HEK293 (cell line): Measurements from ENCODE around the gene VSTM5.
"Not testable (repeated sequence)": the region's sequence is repeated elsewhere in the genome, so short reads cannot be mapped to it uniquely, and the experiment has no call there.

ENCODE experiments used
- CTCF ChIA-PET: fragments of 350-600 bp; formaldehyde crosslinking; extraction: SDS; loops from one replicate; lab custom pipeline; 2021; ENCODE audit warnings: antibody characterized with exemption; lab: Yijun Ruan, JAX
- POLR2A ChIA-PET: fragments of 300-600 bp; formaldehyde crosslinking; extraction: SDS; loops from one replicate; lab custom pipeline; 2020; ENCODE audit warnings: antibody characterized with exemption, inconsistent platforms; lab: Yijun Ruan, JAX
- H3K27ac ChIP-seq: fragments of 200-500 bp; sonication (Bioruptor generic); 2 replicates; pipeline ENCODE4 v1.5.1; 2014; ENCODE audit warnings: low read depth, low read length, control low read depth, inconsistent platforms; ENCODE audit errors: extremely low read depth
- H3K36me3 ChIP-seq, 2 experiments: fragments of 200-500 bp in 1 of 2; sonication (Bioruptor generic) in 1 of 2; 1 replicate in 1 of 2; 2 replicates in 1 of 2; pipeline ENCODE4 v1.5.1; 2014 to 2017; ENCODE audit warnings: inconsistent platforms in 2 of 2, low read length in 2 of 2; ENCODE audit not compliant: control insufficient read depth in 2 of 2, insufficient read depth in 1 of 2
- H3K4me1 ChIP-seq: fragments of 200-500 bp; sonication (Bioruptor generic); 2 replicates; pipeline ENCODE4 v1.5.1; 2014; ENCODE audit warnings: mild to moderate bottlenecking, low read length, inconsistent platforms; ENCODE audit not compliant: control insufficient read depth, insufficient read depth
- H3K4me3 ChIP-seq: 2 replicates; pipeline ENCODE4 v1.5.1; 2011; ENCODE audit warnings: low read depth, mild to moderate bottlenecking, control low read depth, low read length, moderate library complexity
- H3K9me3 ChIP-seq: fragments of 200-500 bp; sonication (Bioruptor generic); 2 replicates; pipeline ENCODE4 v1.5.1; 2014; ENCODE audit warnings: low read depth, low read length, inconsistent platforms; ENCODE audit not compliant: control insufficient read depth, insufficient read depth
- GFI1B ChIP-seq: fragments of 450-650 bp; formaldehyde crosslinking; IDR thresholded peaks from 2 replicates; pipeline ENCODE4 v1.5.1; 2016; ENCODE audit warnings: missing biosample characterization, missing genetic modification characterization
- GLI4 ChIP-seq: fragments of 450-650 bp; formaldehyde crosslinking; IDR thresholded peaks from 2 replicates; pipeline ENCODE4 v1.5.1; 2016; ENCODE audit warnings: missing biosample characterization, missing genetic modification characterization
- KLF7 ChIP-seq: fragments of 450-650 bp; formaldehyde crosslinking; IDR thresholded peaks from 2 replicates; pipeline ENCODE4 v1.5.1; 2016; ENCODE audit warnings: missing biosample characterization, missing genetic modification characterization, borderline replicate concordance
- SP7 ChIP-seq: fragments of 450-650 bp; formaldehyde crosslinking; IDR thresholded peaks from 2 replicates; pipeline ENCODE4 v1.5.1; 2016; ENCODE audit warnings: missing biosample characterization, missing genetic modification characterization
- ZEB2 ChIP-seq: fragments of 450-650 bp; formaldehyde crosslinking; IDR thresholded peaks from 2 replicates; pipeline ENCODE4 v1.5.1; 2016; ENCODE audit warnings: missing biosample characterization, missing genetic modification characterization
- ZNF132 ChIP-seq: fragments of 450-650 bp; formaldehyde crosslinking; IDR thresholded peaks from 2 replicates; pipeline ENCODE4 v1.5.1; 2017; ENCODE audit warnings: missing biosample characterization, missing genetic modification characterization, borderline replicate concordance
- ZNF146 ChIP-seq: fragments of 450-650 bp; formaldehyde crosslinking; IDR thresholded peaks from 2 replicates; pipeline ENCODE4 v1.5.1; 2016; ENCODE audit warnings: missing biosample characterization, missing genetic modification characterization
- ZNF175 ChIP-seq: fragments of 450-650 bp; formaldehyde crosslinking; IDR thresholded peaks from 2 replicates; pipeline ENCODE4 v1.5.1; 2016; ENCODE audit warnings: missing biosample characterization, missing genetic modification characterization
- ZNF394 ChIP-seq: fragments of 450-650 bp; formaldehyde crosslinking; IDR thresholded peaks from 2 replicates; pipeline ENCODE4 v1.5.1; 2016; ENCODE audit warnings: missing biosample characterization, missing genetic modification characterization, mild to moderate bottlenecking, moderate library complexity, borderline replicate concordance
- ZNF433 ChIP-seq: fragments of 450-650 bp; formaldehyde crosslinking; IDR thresholded peaks from 2 replicates; pipeline ENCODE4 v1.5.1; 2016; ENCODE audit warnings: missing biosample characterization, missing genetic modification characterization, low read depth
- ZNF514 ChIP-seq: fragments of 450-650 bp; formaldehyde crosslinking; IDR thresholded peaks from 2 replicates; pipeline ENCODE4 v1.5.1; 2016; ENCODE audit warnings: missing biosample characterization, missing genetic modification characterization
- ZNF529 ChIP-seq: fragments of 450-650 bp; formaldehyde crosslinking; IDR thresholded peaks from 2 replicates; pipeline ENCODE4 v1.5.1; 2017; ENCODE audit warnings: missing genetic modification characterization, missing biosample characterization; ENCODE audit not compliant: insufficient replicate concordance
- ZNF548 ChIP-seq: fragments of 450-650 bp; formaldehyde crosslinking; IDR thresholded peaks from 2 replicates; pipeline ENCODE4 v1.5.1; 2016; ENCODE audit warnings: missing biosample characterization, missing genetic modification characterization
- ZNF654 ChIP-seq: fragments of 450-650 bp; formaldehyde crosslinking; IDR thresholded peaks from 2 replicates; pipeline ENCODE4 v1.5.1; 2016; ENCODE audit warnings: low read depth, missing biosample characterization, missing genetic modification characterization
- ZNF658 ChIP-seq: fragments of 450-650 bp; formaldehyde crosslinking; IDR thresholded peaks from 2 replicates; pipeline ENCODE4; 2016; ENCODE audit warnings: missing biosample characterization, missing genetic modification characterization
- ZNF76 ChIP-seq: fragments of 450-650 bp; formaldehyde crosslinking; IDR thresholded peaks from 2 replicates; pipeline ENCODE4; 2016; ENCODE audit warnings: low read depth, missing biosample characterization, missing genetic modification characterization, borderline replicate concordance
- ZNF843 ChIP-seq: fragments of 450-650 bp; formaldehyde crosslinking; IDR thresholded peaks from 2 replicates; pipeline ENCODE4 v1.5.1; 2016; ENCODE audit warnings: missing biosample characterization, missing genetic modification characterization
- TF ChIP-seq, protein P1 (sequence below): fragments of 450-650 bp; formaldehyde crosslinking; IDR thresholded peaks from 2 replicates; pipeline ENCODE4 v1.5.1; 2016; ENCODE audit warnings: missing biosample characterization, missing genetic modification characterization
- TF ChIP-seq, protein P2 (sequence below): fragments of 450-650 bp; formaldehyde crosslinking; IDR thresholded peaks from 2 replicates; pipeline ENCODE4 v1.5.1; 2017; ENCODE audit warnings: missing biosample characterization, missing genetic modification characterization
- TF ChIP-seq, protein P3 (sequence below): fragments of 450-650 bp; formaldehyde crosslinking; IDR thresholded peaks from 2 replicates; pipeline ENCODE4 v1.5.1; 2016; ENCODE audit warnings: missing biosample characterization, missing genetic modification characterization, low read depth

VSTM5 gene

DNA sequence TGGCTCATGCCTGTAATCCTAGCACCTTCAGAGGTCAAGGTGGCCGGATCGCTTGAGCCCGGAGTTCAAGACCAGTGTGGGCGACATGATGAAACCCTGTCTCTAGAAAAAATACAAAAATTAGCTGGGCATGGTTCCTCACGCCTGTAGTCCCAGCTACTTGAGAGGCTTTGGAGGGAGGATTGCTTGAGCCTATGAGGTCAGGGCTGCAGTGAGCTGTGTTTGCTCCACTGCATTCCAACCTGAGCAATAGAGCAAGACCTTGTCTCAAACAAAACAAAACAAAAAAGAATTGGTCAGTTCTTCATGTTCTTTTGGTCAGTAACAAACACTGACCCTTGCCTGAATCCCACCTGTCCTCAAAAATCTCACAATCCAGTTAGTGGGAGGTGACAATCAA lies 36.7 kb upstream of the VSTM5 start (continued):
- TF ChIP-seq, protein P1, sequence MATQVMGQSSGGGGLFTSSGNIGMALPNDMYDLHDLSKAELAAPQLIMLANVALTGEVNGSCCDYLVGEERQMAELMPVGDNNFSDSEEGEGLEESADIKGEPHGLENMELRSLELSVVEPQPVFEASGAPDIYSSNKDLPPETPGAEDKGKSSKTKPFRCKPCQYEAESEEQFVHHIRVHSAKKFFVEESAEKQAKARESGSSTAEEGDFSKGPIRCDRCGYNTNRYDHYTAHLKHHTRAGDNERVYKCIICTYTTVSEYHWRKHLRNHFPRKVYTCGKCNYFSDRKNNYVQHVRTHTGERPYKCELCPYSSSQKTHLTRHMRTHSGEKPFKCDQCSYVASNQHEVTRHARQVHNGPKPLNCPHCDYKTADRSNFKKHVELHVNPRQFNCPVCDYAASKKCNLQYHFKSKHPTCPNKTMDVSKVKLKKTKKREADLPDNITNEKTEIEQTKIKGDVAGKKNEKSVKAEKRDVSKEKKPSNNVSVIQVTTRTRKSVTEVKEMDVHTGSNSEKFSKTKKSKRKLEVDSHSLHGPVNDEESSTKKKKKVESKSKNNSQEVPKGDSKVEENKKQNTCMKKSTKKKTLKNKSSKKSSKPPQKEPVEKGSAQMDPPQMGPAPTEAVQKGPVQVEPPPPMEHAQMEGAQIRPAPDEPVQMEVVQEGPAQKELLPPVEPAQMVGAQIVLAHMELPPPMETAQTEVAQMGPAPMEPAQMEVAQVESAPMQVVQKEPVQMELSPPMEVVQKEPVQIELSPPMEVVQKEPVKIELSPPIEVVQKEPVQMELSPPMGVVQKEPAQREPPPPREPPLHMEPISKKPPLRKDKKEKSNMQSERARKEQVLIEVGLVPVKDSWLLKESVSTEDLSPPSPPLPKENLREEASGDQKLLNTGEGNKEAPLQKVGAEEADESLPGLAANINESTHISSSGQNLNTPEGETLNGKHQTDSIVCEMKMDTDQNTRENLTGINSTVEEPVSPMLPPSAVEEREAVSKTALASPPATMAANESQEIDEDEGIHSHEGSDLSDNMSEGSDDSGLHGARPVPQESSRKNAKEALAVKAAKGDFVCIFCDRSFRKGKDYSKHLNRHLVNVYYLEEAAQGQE (tag by site-specific recombination), result no peak
- TF ChIP-seq, protein P2, sequence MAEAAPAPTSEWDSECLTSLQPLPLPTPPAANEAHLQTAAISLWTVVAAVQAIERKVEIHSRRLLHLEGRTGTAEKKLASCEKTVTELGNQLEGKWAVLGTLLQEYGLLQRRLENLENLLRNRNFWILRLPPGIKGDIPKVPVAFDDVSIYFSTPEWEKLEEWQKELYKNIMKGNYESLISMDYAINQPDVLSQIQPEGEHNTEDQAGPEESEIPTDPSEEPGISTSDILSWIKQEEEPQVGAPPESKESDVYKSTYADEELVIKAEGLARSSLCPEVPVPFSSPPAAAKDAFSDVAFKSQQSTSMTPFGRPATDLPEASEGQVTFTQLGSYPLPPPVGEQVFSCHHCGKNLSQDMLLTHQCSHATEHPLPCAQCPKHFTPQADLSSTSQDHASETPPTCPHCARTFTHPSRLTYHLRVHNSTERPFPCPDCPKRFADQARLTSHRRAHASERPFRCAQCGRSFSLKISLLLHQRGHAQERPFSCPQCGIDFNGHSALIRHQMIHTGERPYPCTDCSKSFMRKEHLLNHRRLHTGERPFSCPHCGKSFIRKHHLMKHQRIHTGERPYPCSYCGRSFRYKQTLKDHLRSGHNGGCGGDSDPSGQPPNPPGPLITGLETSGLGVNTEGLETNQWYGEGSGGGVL (tag by site-specific recombination), result no peak
- TF ChIP-seq ZNF433 (tag by site-specific recombination) (no peak), GLI4 (tag by site-specific recombination) (no peak), ZNF175 (tag by site-specific recombination) (no peak)

DNA sequence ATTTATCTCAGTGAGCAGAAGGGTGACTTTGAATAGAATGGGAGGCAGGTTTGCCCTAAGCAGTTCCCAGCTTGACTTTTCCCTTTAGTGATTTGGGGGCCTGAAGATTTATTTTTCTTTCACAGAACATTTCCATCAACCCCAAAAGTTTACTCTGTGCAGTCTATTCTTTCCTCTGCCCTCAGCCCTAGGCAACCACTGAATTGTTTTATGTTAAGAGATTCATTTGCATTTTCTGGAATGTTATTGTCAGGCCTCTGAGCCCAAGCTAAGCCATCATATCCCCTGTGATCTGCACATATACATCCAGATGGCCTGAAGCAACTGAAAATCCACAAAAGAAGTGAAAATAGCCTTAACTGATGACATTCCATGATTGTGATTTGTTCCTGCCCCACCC lies 28.7 kb upstream of the VSTM5 start:
- H3K4me1 ChIP-seq, H3K36me3 ChIP-seq, POLR2A ChIA-PET, H3K27ac ChIP-seq, H3K4me3 ChIP-seq, H3K9me3 ChIP-seq: not testable (repeated sequence)
- CTCF ChIA-PET, result interaction anchor here (3.5 kb wide), 1 partner anchor 16 kb away, joined by 15 read pairs; no protein-coding TSS in a partner anchor

DNA sequence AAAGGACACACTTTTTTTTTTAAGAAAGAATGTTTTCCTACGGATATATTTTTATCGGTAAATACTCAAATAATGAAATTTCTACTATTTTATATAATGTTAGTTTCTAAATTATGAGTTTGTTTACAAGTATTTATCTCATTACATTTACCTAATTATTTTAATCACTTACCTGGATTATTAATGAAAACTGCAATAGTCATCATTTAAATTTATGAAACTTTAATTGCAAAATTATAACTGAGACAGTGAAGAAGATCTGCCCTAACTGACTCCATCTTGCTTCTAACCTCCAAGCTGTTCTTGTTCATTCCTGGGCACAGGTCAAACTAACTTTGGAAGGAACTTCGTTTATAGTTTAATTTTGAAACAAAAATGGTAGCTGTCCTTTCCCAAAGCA lies 25.2 kb upstream of the VSTM5 start:
- H3K36me3 ChIP-seq, result no peaks in the 10 kb centered on the region
- no peak overlapping the region for H3K27ac ChIP-seq
- H3K4me3 ChIP-seq, result no peak overlapping the region
- no peaks in the 10 kb centered on the region for H3K4me1 ChIP-seq
- H3K9me3 ChIP-seq, result no peaks in the 10 kb centered on the region
- ChIA-PET POLR2A (no interaction called here), CTCF (interaction anchor here (3.5 kb wide), 1 partner anchor 19 kb away, joined by 15 read pairs; no protein-coding TSS in a partner anchor)
- TF ChIP-seq, protein P3, sequence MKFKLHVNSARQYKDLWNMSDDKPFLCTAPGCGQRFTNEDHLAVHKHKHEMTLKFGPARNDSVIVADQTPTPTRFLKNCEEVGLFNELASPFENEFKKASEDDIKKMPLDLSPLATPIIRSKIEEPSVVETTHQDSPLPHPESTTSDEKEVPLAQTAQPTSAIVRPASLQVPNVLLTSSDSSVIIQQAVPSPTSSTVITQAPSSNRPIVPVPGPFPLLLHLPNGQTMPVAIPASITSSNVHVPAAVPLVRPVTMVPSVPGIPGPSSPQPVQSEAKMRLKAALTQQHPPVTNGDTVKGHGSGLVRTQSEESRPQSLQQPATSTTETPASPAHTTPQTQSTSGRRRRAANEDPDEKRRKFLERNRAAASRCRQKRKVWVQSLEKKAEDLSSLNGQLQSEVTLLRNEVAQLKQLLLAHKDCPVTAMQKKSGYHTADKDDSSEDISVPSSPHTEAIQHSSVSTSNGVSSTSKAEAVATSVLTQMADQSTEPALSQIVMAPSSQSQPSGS (tag by site-specific recombination), result no peak
- no peak for TF ChIP-seq ZNF658 (tag by site-specific recombination)
- no peak for TF ChIP-seq ZNF548
- TF ChIP-seq ZEB2, result no peak
- TF ChIP-seq ZNF76 (tag by site-specific recombination), result no peak
- TF ChIP-seq KLF7 (tag by site-specific recombination), result no peak
- TF ChIP-seq ZNF843 (tag by site-specific recombination), result no peak

DNA sequence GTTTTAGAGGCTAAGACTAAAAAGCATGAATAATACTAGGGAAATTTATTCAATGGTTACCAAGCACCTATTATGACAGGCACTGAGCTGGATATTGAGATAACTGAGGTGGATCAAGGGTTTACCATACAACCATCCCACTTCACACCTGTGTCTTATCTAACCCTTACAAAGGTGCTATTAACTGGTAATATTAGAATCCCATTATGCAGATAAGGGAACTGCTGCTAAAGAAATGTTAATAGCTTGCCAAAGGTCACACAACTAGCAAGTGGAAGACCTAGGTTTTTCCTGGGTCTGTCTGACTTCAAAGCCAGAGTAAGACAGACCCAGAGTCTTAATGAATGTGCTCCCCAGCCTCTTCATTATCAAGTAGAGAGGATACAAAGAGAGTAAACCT lies 21.1 kb upstream of the VSTM5 start:
- H3K36me3 ChIP-seq, result no peaks in the 10 kb centered on the region
- TF ChIP-seq ZNF529 (tag by site-specific recombination) (no peak), ZNF146 (tag by site-specific recombination) (no peak), GFI1B (no peak), ZNF132 (tag by site-specific recombination) (no peak), ZNF394 (no peak), ZNF654 (tag by site-specific recombination) (no peak), SP7 (tag by site-specific recombination) (no peak), ZNF514 (tag by site-specific recombination) (no peak)
- TF ChIP-seq, protein P3 (tag by site-specific recombination), result no peak
- TF ChIP-seq, all 188 proteins: peak for 0
- Histone ChIP-seq H3K9me3 (no peaks in the 10 kb centered on the region), H3K4me3 (no peak overlapping the region), H3K4me1 (no peaks in the 10 kb centered on the region), H3K27ac (no peak overlapping the region)
- POLR2A ChIA-PET, result no interaction called here
- CTCF ChIA-PET, result interaction anchor here (0.7 to 1.1 kb wide), 2 partner anchors 632 to 1231 kb away, joined by 3 read pairs; no protein-coding TSS in a partner anchor
